Measurements from ENCODE around the gene MED4. TPM values are rescaled to one million over a fixed set of nuclear protein-coding genes. Genes with fewer than 3 reads are reported as not detected.

MED4 gene
- 29.8 and 30.6 TPM in 2 replicates for total RNA-seq (2014; rRNA removed)
- polyA plus RNA-seq (2012) = 25.6 TPM

GRCh38 chr13:48094781-48095502 is at the start of gene MED4:
MED4 (minus strand) TSS chr13:48095104; CDS start chr13:48095078, 26 bp downstream.
- peak; percentile 93 for DNase-seq (ENCODE audit: low read depth)

DNA sequence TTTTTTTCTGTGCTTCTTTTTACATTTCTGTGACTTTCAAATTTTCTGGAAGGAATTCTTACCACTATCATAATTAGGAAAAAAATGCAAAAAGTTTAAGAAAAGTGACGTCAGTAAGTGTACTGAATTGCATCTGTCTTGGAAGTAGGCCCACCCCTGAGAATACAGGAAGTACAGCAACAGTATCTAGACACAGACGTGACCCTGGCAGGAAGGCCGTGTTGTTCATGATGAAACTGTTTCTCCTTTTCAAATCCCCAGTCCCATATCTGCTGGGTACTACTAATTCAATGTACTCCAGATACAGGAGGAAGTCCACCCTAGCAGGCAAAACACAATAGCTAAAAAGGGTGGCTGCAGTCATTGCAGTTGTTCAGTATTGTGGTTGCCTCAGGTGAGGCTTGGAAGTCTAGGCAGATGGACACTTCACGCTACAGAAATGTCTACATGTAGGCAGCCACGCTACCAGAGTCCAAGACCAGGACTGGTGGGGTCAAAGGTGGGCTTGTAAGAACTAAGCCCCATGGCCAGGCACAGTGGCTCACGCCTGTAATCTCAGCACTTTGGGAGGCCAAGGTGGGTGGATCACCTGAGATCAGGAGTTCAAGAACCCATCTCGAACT is 49.6 kb upstream of the MED4 start:
- no peak for DNase-seq (ENCODE audit: low read depth)

GRCh38 chr13:48142436-48142835 is 47.5 kb upstream of the MED4 start:
- no peak for DNase-seq (ENCODE audit: low read depth)

DNA sequence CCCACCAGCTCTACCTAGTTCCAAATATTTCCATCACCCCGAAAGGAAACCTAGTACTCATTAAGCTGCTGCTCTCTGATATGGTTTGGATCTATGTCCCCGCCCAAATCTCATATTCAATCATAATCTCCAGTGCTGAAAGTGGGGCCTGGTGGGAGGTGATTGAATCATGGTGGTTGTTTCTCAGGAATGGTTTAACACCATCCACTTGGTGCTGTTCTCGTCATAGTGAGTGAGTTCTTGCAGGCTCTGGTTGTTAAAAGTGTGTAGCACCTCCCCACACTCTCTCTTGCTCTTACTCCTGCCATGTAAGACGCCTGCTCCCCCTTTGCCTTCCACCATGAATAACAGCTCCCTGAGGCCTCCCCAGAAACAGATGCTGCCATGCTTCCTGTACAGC is 43.4 kb upstream of the MED4 start:
- no peak for DNase-seq (ENCODE audit: low read depth)

GRCh38 chr13:48132961-48133360 is 38.1 kb upstream of the MED4 start:
- no peak for DNase-seq (ENCODE audit: low read depth)

DNA sequence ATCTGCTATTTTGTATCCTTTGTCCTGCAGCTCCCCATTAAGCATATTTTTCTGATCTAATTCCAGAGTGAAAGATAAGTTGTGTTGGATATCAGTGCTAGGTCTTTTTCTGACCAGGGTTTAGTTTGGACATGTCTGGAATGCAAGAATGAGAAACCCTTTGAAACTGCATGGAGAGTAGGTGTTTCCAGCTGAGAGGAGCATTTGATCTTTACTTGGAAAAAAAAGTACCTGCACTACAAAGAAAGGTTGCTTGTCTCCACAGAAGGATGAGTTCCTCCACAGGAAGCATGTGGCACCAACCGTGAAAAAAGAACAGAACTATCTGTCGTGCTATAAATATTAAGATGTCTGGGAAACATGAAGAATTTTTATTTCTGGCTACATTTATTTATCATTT is 36.6 kb upstream of the MED4 start:
- DNase-seq (ENCODE audit: low read depth) = no peak

DNA sequence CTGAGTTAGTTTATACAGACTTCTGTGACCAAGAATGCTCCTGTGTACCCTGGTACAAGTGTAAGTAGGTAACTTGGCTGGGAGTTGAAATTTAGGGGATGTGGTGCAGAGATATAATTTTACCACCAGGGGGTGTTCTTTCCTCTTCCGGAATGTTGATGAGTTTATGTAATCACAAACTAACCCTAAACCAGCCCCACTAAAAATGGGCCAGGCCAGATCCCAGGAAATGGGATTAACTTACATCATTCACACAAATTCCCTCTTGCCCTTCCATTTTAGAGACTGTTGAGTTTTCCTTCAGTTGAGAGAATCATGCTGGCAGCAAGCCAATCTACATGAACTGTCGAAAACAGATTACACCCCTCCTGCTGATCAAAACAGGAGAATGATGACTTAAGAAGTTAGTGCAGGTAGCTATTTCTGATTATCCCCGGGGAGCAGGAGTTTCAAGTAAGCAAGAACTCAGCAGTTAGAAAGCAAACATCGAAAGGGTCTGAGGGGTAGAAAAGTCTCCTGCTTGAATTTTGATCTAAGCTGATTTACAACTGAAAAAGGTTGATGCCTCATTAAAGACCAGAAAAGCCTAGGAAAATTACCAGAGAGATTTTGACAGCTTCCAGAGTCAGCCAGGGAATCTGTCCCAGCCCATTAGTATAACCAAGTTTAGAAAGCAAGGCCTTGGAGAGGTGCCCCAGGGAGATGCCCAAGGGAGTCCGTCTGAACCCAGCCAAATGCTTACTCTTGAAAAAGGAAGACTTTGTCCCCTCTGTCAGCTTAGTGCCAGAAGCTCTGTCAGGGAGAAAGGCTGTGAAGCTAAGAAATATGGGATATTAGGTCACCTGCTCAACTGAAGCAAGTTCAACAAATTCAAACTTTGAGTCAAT is 32.3 kb upstream of the MED4 start:
- DNase-seq (ENCODE audit: low read depth) = peak; percentile 80

GRCh38 chr13:48125794-48126228 is 30.9 kb upstream of the MED4 start:
- DNase-seq (ENCODE audit: low read depth) = peak; percentile 7

- DNase-seq (ENCODE audit: low read depth) = no peak
Observed at GRCh38 chr13:48123812-48124211, 28.9 kb upstream of the MED4 start.

DNA sequence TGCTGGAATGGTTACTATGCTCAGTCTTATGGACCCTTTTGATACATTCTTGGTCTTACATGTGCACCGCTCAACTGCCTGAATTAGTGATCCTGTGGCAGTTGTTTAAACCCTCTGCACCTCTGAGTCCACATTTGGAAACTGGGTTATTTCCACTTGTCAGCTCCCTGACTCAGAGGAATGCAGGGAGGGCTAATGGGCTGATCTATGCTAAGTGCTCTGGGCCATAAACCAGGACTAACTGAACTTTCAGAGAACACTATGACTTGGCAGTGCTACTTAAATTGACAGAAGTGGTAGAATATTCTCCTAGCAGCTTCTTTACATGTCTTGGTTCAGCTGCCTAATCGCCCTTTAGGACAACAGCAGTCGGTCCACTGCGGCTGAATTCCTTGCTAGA is 26.8 kb upstream of the MED4 start:
- no peak for DNase-seq (ENCODE audit: low read depth)

- DNase-seq (ENCODE audit: low read depth) = no peak
Observed at GRCh38 chr13:48120241-48120640, 25.3 kb upstream of the MED4 start.

GRCh38 chr13:48118030-48118429 is 23.1 kb upstream of the MED4 start:
- DNase-seq (ENCODE audit: low read depth) = no peak

- no peak for DNase-seq (ENCODE audit: low read depth)
Observed at GRCh38 chr13:48116808-48117207, 21.9 kb upstream of the MED4 start.

- no peak for DNase-seq (ENCODE audit: low read depth)
Observed at GRCh38 chr13:48113756-48114130, 18.8 kb upstream of the MED4 start.

- DNase-seq (ENCODE audit: low read depth) = no peak
Observed at GRCh38 chr13:48112896-48113755, 18.2 kb upstream of the MED4 start.

- DNase-seq (ENCODE audit: low read depth) = peak; percentile 26
Observed at GRCh38 chr13:48110931-48111721, 16.2 kb upstream of the MED4 start.

DNA sequence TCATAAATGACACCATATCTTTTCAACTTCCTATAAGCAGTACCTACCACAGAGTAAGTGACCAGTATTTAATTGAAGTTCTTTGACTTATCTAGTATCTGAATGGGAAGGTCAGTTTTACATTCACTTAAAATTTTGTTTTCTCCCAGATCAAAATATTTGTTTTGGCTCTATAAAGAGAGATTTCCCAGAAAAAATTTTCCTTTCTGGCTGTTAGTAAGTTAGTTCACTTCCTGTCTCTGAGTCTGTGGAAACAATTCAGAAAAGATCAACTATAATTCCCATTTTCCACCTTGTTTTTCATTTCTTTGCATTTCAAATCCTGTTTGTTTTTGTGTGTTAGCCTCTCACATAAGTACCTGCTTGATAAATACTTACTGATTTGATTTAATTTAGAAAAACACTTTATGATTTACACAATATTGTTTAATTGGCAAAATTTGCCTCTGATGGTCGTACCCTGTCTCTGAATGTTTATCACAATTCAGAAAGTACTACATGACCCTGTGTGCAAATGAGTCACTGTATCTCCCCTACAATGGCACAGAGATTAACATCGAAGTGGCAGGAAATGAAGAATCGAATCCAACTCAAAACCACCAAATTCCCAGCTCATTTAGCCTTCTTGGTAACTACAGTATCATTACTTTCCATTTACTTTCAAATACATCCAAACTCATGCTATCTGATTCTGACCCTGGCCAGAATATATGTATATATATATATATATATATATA is 15.4 kb upstream of the MED4 start:
- DNase-seq (ENCODE audit: low read depth) = peak; percentile 34

DNA sequence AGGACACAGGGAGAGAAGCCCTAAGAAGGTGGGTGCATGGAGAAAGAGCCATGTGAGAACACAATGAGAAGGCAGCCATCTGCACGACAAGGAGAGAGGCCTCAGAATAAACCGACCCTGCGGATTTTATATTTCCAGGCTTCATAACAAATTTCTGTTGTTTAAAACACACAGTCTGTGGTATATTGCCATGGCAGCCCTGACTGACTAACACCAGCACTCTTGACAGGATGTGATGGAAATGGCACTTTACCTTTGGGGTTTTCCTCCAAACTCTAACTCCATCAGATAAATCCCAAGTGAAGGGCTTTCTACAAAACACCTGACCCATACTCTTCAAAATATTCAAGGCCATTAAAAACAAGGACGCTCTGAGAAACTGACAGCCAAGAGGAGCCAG is 13.2 kb upstream of the MED4 start:
- no peak for DNase-seq (ENCODE audit: low read depth)

DNA sequence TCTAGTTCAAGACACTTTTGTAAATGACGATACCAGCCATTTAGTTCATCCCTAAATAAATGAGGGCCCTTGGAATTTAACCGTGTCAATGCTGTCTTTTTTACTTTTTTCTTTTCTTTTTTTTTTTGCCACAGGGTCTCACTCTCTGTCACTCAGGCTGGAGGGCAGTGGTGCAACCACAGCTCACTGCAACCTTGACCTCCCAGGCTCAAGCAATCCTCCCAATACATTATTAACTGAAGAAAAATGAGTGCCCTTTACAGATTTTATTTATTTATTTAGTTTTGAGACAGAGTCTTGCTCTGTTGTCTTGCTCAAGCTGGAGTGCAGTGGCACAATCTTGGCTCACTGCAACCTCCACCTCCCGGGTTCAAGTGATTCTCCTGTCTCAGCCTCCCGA is 2.9 kb upstream of the MED4 start:
- no peak for DNase-seq (ENCODE audit: low read depth)

DNA sequence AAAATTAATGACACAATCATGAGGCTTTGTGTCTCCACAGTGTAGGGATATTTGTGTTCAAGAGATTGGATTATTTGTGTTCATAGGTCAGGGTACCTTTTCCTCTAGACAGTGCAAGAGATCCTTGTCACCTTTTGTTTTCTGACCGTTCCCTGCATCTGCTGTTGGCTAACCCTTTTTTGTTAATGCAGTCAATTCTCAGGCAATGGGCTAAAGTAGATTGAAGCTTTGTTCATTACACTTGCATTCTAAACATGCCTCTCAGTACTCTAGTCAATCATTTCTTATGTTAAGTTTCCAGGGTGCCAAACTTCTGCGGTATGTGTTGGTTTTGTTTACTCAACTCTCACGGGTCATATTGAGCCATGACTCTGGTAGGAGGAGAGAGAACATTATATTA is 1.8 kb upstream of the MED4 start:
- DNase-seq (ENCODE audit: low read depth) = no peak
